ENCODE results near the gene DLEU7. TPM values are rescaled to one million over a fixed set of nuclear protein-coding genes. Genes with fewer than 3 reads are reported as not detected.

Gene DLEU7
- total and polyA plus RNA-seq, 2 donors (not counting 1 experiment from before 2014, with no cell fraction given) = 0.07 to 0.25 TPM

- Mint-ChIP-seq H3K27me3 (no peaks in the 10 kb centered on the region), H3K4me3 (no peak overlapping the region), H3K27ac (no peak overlapping the region), H3K4me1 (peaks cover 11% of the 10 kb centered on the region), H3K9me3 (ENCODE audit: insufficient read depth) (no peaks in the 10 kb centered on the region)
- H3K9ac ChIP-seq (ENCODE audit: low read length) = no peak overlapping the region
- peaks cover 0 to 2% (median 0%) of the 10 kb centered on the region in 3 donors for H3K9me3 ChIP-seq (ENCODE audit: control extremely low read depth in 1 of 3, control insufficient read depth in 2 of 3, insufficient read depth in 1 of 3, low read length in 2 of 3)
- no peak overlapping the region for H3K4me3 ChIP-seq (ENCODE audit: control extremely low read depth in 1 of 5, extremely low read depth in 1 of 5, insufficient read depth in 1 of 5, low read depth in 2 of 5, low read length in 4 of 5)
- ATAC-seq (ENCODE audit: low read depth) (no peak), DNase-seq (no peak)
- H3K4me1 ChIP-seq (ENCODE audit: control insufficient read depth in 2 of 2, insufficient read depth in 2 of 2, low read length in 2 of 2) = peaks cover 0 to 4% of the 10 kb centered on the region in 2 donors
- no peaks in the 10 kb centered on the region for H3K36me3 ChIP-seq (replicated peaks in 1 of 2; ENCODE audit: control extremely low read depth in 1 of 2, control insufficient read depth in 1 of 2, extremely low read depth in 1 of 2, insufficient read depth in 2 of 2, low read length in 1 of 2)
- no peaks in the 10 kb centered on the region for H3K27me3 ChIP-seq (replicated peaks in 1 of 4; ENCODE audit: control extremely low read depth in 1 of 4, control insufficient read depth in 3 of 4, insufficient read depth in 4 of 4, low read length in 3 of 4)
- CTCF ChIA-PET = no interaction called here
- no peak overlapping the region for H3K4me2 ChIP-seq (replicated peaks; ENCODE audit: low read depth, low read length, poor library complexity, severe bottlenecking)
- TF ChIP-seq EZH2 (IDR thresholded peaks at IDR 0.05; ENCODE audit: borderline replicate concordance, insufficient read depth, low read depth, low read length, poor library complexity, severe bottlenecking) (no peak), CTCF (IDR thresholded peaks at IDR 0.05) (no peak)
- H3K79me2 ChIP-seq (ENCODE audit: control insufficient read depth, insufficient read depth, low read length) = no peaks in the 10 kb centered on the region
- H4K20me1 ChIP-seq (ENCODE audit: control insufficient read depth, insufficient read depth, low read length, poor library complexity, severe bottlenecking) = no peaks in the 10 kb centered on the region
- no peak overlapping the region for H2AFZ ChIP-seq (ENCODE audit: insufficient read depth, low read depth, low read length, poor library complexity, severe bottlenecking)
- intact Hi-C loops (cut with micrococcal nuclease) = no loop called here
- no peak overlapping the region for H3K27ac ChIP-seq (ENCODE audit: low read length in 2 of 2)
- 100% methylated on average over 1 of the region's 2 CpGs for WGBS (ENCODE audit: insufficient coverage)
- POLR2A ChIA-PET = interaction anchor here (0.6 kb wide), 1 partner anchor 870 kb away, joined by 3 read pairs; the partner anchor contains the start of gene TRIM13
Observed at GRCh38 chr13:50866817-50867636, 23.5 kb upstream of the DLEU7 start.

- no peak overlapping the region for H2AFZ ChIP-seq (ENCODE audit: insufficient read depth, low read depth, low read length, poor library complexity, severe bottlenecking)
- ChIA-PET POLR2A (no interaction called here), CTCF (no interaction called here)
- ATAC-seq (ENCODE audit: low read depth) (no peak), DNase-seq (no peak)
- no peak overlapping the region for H3K9ac ChIP-seq (ENCODE audit: low read length)
- H3K4me1 ChIP-seq (ENCODE audit: control insufficient read depth in 2 of 2, insufficient read depth in 2 of 2, low read length in 2 of 2) = peaks cover 0 to 4% of the 10 kb centered on the region in 2 donors
- Mint-ChIP-seq H3K9me3 (ENCODE audit: insufficient read depth) (peaks cover 6% of the 10 kb centered on the region), H3K4me3 (no peak overlapping the region), H3K4me1 (peaks cover 19% of the 10 kb centered on the region), H3K27ac (no peak overlapping the region), H3K27me3 (no peaks in the 10 kb centered on the region)
- intact Hi-C loops (cut with micrococcal nuclease) = no loop called here
- WGBS (ENCODE audit: insufficient coverage) = 100% methylated on average over 1 of the region's 1 CpG
- no peak overlapping the region for H3K4me2 ChIP-seq (replicated peaks; ENCODE audit: low read depth, low read length, poor library complexity, severe bottlenecking)
- TF ChIP-seq EZH2 (IDR thresholded peaks at IDR 0.05; ENCODE audit: borderline replicate concordance, insufficient read depth, low read depth, low read length, poor library complexity, severe bottlenecking) = no peak
- no peak for TF ChIP-seq CTCF (IDR thresholded peaks at IDR 0.05)
- no peaks in the 10 kb centered on the region for H3K27me3 ChIP-seq (replicated peaks in 1 of 4; ENCODE audit: control extremely low read depth in 1 of 4, control insufficient read depth in 3 of 4, insufficient read depth in 4 of 4, low read length in 3 of 4)
- H3K4me3 ChIP-seq (ENCODE audit: control extremely low read depth in 1 of 5, extremely low read depth in 1 of 5, insufficient read depth in 1 of 5, low read depth in 2 of 5, low read length in 4 of 5) = no peak overlapping the region
- peaks cover 0 to 7% (median 5%) of the 10 kb centered on the region in 3 donors for H3K9me3 ChIP-seq (ENCODE audit: control extremely low read depth in 1 of 3, control insufficient read depth in 2 of 3, insufficient read depth in 1 of 3, low read length in 2 of 3)
- no peaks in the 10 kb centered on the region for H3K79me2 ChIP-seq (ENCODE audit: control insufficient read depth, insufficient read depth, low read length)
- no peaks in the 10 kb centered on the region for H3K36me3 ChIP-seq (replicated peaks in 1 of 2; ENCODE audit: control extremely low read depth in 1 of 2, control insufficient read depth in 1 of 2, extremely low read depth in 1 of 2, insufficient read depth in 2 of 2, low read length in 1 of 2)
- no peak overlapping the region for H3K27ac ChIP-seq (ENCODE audit: low read length in 2 of 2)
- H4K20me1 ChIP-seq (ENCODE audit: control insufficient read depth, insufficient read depth, low read length, poor library complexity, severe bottlenecking) = no peaks in the 10 kb centered on the region
Observed at GRCh38 chr13:50864492-50864891, 21.0 kb upstream of the DLEU7 start.
